DMS79 treated with DMSO at 0.1 percent for 48 hours (cell line): ENCODE data around the gene OPCML.

Source experiments
- DNase-seq: peaks from one replicate; lab custom pipeline; 2025; lab: John Stamatoyannopoulos, UW

The OPCML gene

GRCh38 chr11:133291780-133292179, 240.5 kb downstream of the OPCML start:
- no peak for DNase-seq

GRCh38 chr11:133285359-133285758, 246.9 kb downstream of the OPCML start:
- DNase-seq: no peak

- no peak for DNase-seq
These were observed 248.1 kb downstream of the OPCML start for GRCh38 chr11:133284156-133284555.

- no peak for DNase-seq
These were observed 254.4 kb downstream of the OPCML start for GRCh38 chr11:133277886-133278285.

- no peak for DNase-seq
These were observed 260.2 kb downstream of the OPCML start for GRCh38 chr11:133271871-133272776.

- DNase-seq: no peak
These were observed 261.1 kb downstream of the OPCML start for GRCh38 chr11:133271206-133271605.

- DNase-seq: no peak
These were observed 263.0 kb downstream of the OPCML start for GRCh38 chr11:133269267-133269666.

GRCh38 chr11:133266986-133267385, 265.3 kb downstream of the OPCML start:
- no peak for DNase-seq

- no peak for DNase-seq
These were observed 266.7 kb downstream of the OPCML start for GRCh38 chr11:133265530-133266035.

- DNase-seq: no peak
These were observed 269.0 kb downstream of the OPCML start for GRCh38 chr11:133263332-133263731.

- no peak for DNase-seq
These were observed 273.6 kb downstream of the OPCML start for GRCh38 chr11:133258751-133259150.

- DNase-seq: no peak
These were observed 277.7 kb downstream of the OPCML start for GRCh38 chr11:133254601-133255000.

GRCh38 chr11:133253570-133253969, 278.7 kb downstream of the OPCML start:
- DNase-seq: no peak

- DNase-seq: no peak
These were observed 280.5 kb downstream of the OPCML start for GRCh38 chr11:133251841-133252240.

GRCh38 chr11:133249530-133249929, 282.8 kb downstream of the OPCML start:
- no peak for DNase-seq

GRCh38 chr11:133249065-133249464, 283.2 kb downstream of the OPCML start:
- DNase-seq: no peak

GRCh38 chr11:133243832-133244231, 288.5 kb downstream of the OPCML start:
- no peak for DNase-seq

GRCh38 chr11:133240908-133241655, 291.2 kb downstream of the OPCML start:
- DNase-seq: no peak

- no peak for DNase-seq
These were observed 292.7 kb downstream of the OPCML start for GRCh38 chr11:133239575-133239974.

- DNase-seq: no peak
These were observed 293.8 kb downstream of the OPCML start for GRCh38 chr11:133238495-133238894.

- no peak for DNase-seq
These were observed 294.3 kb downstream of the OPCML start for GRCh38 chr11:133238027-133238426.

GRCh38 chr11:133235381-133235780, 296.9 kb downstream of the OPCML start:
- DNase-seq: no peak

- no peak for DNase-seq
These were observed 297.4 kb downstream of the OPCML start for GRCh38 chr11:133234883-133235282.
